K562 (cell line): ENCODE data around the gene SIGLEC14. TPM values are rescaled to one million over a fixed set of nuclear protein-coding genes. Genes with fewer than 3 reads are reported as not detected.

ENCODE experiments used
- CCNT2 ChIP-seq: IDR thresholded peaks from 2 replicates; pipeline ENCODE4 v1.6.1; 2011; ENCODE audit warnings: borderline replicate concordance, low read depth, mild to moderate bottlenecking, moderate library complexity, mixed read lengths, low read length; ENCODE audit not compliant: insufficient read length; ENCODE audit errors: extremely low read depth
- DACH1 ChIP-seq: fragments of 450-650 bp; IDR thresholded peaks from 2 replicates; pipeline ENCODE4 v1.6.1; 2018; ENCODE audit not compliant: partially characterized antibody
- ESRRA ChIP-seq: fragments of 450-650 bp; IDR thresholded peaks from 2 replicates; pipeline ENCODE4 v1.6.1; 2014; ENCODE audit warnings: low read depth, mild to moderate bottlenecking, moderate library complexity, borderline replicate concordance
- FOXJ3 ChIP-seq: sonication (generic); formaldehyde crosslinking; IDR thresholded peaks from 2 replicates; pipeline ENCODE4 v1.4.0; 2020; ENCODE audit warnings: mild to moderate bottlenecking, missing genetic modification reagents
- GATA2 ChIP-seq: sonication (generic); formaldehyde crosslinking; IDR thresholded peaks from 2 replicates; pipeline ENCODE4 v1.4.0; 2020; ENCODE audit warnings: mild to moderate bottlenecking, missing genetic modification reagents
- HDAC3 ChIP-seq: fragments of 450-650 bp; IDR thresholded peaks from 2 replicates; pipeline ENCODE4 v1.6.1; 2018; ENCODE audit warnings: borderline replicate concordance, mild to moderate bottlenecking, moderate library complexity; ENCODE audit not compliant: partially characterized antibody
- MTA2 ChIP-seq: fragments of 450-650 bp; IDR thresholded peaks from 2 replicates; pipeline ENCODE4 v1.6.1; 2016; ENCODE audit warnings: low read depth
- RB1 ChIP-seq: fragments of 450-650 bp; IDR thresholded peaks from 2 replicates; pipeline ENCODE4 v1.6.1; 2017; ENCODE audit warnings: low read depth, mild to moderate bottlenecking
- RFX1 ChIP-seq: fragments of 450-650 bp; IDR thresholded peaks from 2 replicates; pipeline ENCODE4 v1.6.1; 2016; ENCODE audit warnings: mild to moderate bottlenecking, moderate library complexity
- TOE1 ChIP-seq, 2 experiments: fragments of 450-650 bp in 1 of 2; sonication (generic) in 1 of 2; formaldehyde crosslinking in 1 of 2; IDR thresholded peaks; 2 replicates each; pipeline versions ENCODE4 v1.7.1 to v1.8.0; 2016 to 2022; ENCODE audit warnings: borderline replicate concordance in 2 of 2, mild to moderate bottlenecking in 2 of 2, antibody characterized with exemption in 1 of 2, inconsistent platforms in 1 of 2, low read depth in 1 of 2, missing genetic modification reagents in 1 of 2, moderate library complexity in 1 of 2
- ZNF12 ChIP-seq: sonication (generic); formaldehyde crosslinking; IDR thresholded peaks from 2 replicates; pipeline ENCODE4 v1.4.0; 2020; ENCODE audit warnings: mild to moderate bottlenecking, missing genetic modification reagents
- ZNF143 ChIP-seq: sonication (generic); formaldehyde crosslinking; IDR thresholded peaks from 2 replicates; pipeline ENCODE4 v1.9.0; 2022; ENCODE audit warnings: mild to moderate bottlenecking, missing genetic modification reagents
- ZNF785 ChIP-seq: fragments of 250-450 bp; sonication (Bioruptor Pico); IDR thresholded peaks from 2 replicates; pipeline ENCODE4 v1.4.0; 2020; ENCODE audit warnings: mild to moderate bottlenecking
- polyA plus RNA-seq, 8 experiments: library from polyadenylated mRNA; depleted of rRNA in 4 of 8; stranded (reverse) in 5 of 8; unstranded in 3 of 8; fragments of >200 nt; fragmentation: Nextera tagmentation in 2 of 8; fragmentation: Illumina TruSeq in 1 of 8; extraction: Ambion mirVana in 2 of 8; extraction: Trizol in 1 of 8; gene quantifications; 2 replicates each; pipeline versions ENCODE4 v1.2.1 to v1.2.3, GENCODE V29; 2011 to 2014; ENCODE audit warnings: inconsistent platforms in 1 of 8, missing spikeins in 1 of 8
- total RNA-seq, 7 experiments: library from RNA; depleted of rRNA in 6 of 7; stranded (reverse); fragments of >200 nt in 6 of 7; fragmentation: Illumina TruSeq in 2 of 7; extraction: Trizol in 2 of 7; gene quantifications; 2 replicates each; pipeline versions ENCODE4 v1.2.1 to v1.2.3, GENCODE V29; 2011 to 2021; ENCODE audit warnings: low replicate concordance in 1 of 7
- TF ChIP-seq, protein P1 (sequence below): fragments of 250-450 bp; sonication (Bioruptor Pico); IDR thresholded peaks from 2 replicates; pipeline ENCODE4 v1.4.0; 2020; ENCODE audit warnings: mild to moderate bottlenecking
- TF ChIP-seq, protein P2 (sequence below): conservative IDR thresholded peaks from 2 replicates; pipeline ENCODE4 v1.6.1; 2011; ENCODE audit warnings: low read depth, mild to moderate bottlenecking, low read length; ENCODE audit not compliant: control insufficient read depth
- TF ChIP-seq, protein P3 (sequence below): fragments of 200-800 bp; sonication (Bioruptor generic); IDR thresholded peaks from 2 replicates; pipeline ENCODE4 v1.6.1; 2017; ENCODE audit warnings: missing genetic modification characterization, missing compliant biosample characterization
- TF ChIP-seq, protein P4 (sequence below), 2 experiments: fragments of 450-650 bp; conservative IDR thresholded peaks; 2 replicates each; pipeline ENCODE4 v1.6.1; 2017; ENCODE audit warnings: mild to moderate bottlenecking in 2 of 2, moderate library complexity in 2 of 2
- TF ChIP-seq, protein P5 (sequence below): IDR thresholded peaks from 2 replicates; pipeline ENCODE4 v1.6.1; 2014; ENCODE audit warnings: antibody characterized with exemption

Gene SIGLEC14
- total and polyA plus RNA-seq, 9 of the 15 experiments (the other 6 are each of a cell fraction or from before 2014, with no cell fraction given), result not detected

DNA sequence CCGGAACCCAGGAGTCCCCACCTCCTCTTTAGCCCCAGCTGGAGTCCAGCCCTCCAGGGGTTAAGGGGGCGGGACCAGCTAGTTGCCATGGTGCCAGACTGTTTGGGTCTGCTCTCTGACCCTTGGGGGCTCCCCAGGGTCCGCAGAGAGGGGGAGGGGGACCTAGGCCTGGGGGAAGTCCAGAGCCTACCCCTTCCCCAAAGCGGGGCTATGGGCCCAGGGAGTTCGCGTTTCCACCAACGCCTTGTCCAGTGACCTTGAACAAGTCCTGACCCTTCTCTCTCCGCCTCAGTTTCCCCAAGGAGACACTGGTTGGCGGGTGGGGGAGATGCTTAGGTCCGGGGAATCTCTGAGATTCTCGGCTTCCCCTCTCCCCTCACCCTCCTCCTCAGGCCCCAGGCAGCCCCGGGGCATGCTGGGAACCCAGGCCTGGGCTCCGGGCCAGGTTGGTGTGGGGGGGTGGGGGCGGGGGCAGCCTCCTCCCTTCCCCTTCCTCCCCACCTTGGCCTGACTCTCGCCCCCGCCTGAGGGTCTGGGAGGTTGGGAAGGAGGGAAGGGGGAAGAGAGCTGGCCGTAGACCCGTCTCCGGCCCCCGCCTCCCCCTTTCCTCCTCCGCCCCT is 43.9 kb upstream of the SIGLEC14 start (continued):
- TF ChIP-seq TOE1 (IDR thresholded peaks at IDR 0.05; ENCODE audit: borderline replicate concordance), result no peak
- no peak for TF ChIP-seq TOE1 (CRISPR knock-in tag; IDR thresholded peaks at IDR 0.05; ENCODE audit: borderline replicate concordance, low read depth)
- peak; percentile 77 for TF ChIP-seq ESRRA
- peak; percentile 44; the same call in 1 of the 2 replicates for TF ChIP-seq RB1
- TF ChIP-seq CCNT2, result peak; percentile 24
- 0 out of 2 replicates have a peak, but pooled peaks have one; percentile 58 for TF ChIP-seq ZNF12 (CRISPR knock-in tag)
- TF ChIP-seq HDAC3, result peak; percentile 75
- TF ChIP-seq GATA2 (CRISPR knock-in tag), result no peak
- TF ChIP-seq, protein P1, sequence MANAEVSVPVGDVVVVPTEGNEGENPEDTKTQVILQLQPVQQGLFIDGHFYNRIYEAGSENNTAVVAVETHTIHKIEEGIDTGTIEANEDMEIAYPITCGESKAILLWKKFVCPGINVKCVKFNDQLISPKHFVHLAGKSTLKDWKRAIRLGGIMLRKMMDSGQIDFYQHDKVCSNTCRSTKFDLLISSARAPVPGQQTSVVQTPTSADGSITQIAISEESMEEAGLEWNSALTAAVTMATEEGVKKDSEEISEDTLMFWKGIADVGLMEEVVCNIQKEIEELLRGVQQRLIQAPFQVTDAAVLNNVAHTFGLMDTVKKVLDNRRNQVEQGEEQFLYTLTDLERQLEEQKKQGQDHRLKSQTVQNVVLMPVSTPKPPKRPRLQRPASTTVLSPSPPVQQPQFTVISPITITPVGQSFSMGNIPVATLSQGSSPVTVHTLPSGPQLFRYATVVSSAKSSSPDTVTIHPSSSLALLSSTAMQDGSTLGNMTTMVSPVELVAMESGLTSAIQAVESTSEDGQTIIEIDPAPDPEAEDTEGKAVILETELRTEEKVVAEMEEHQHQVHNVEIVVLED (CRISPR knock-in tag), result no peak
- TF ChIP-seq ZNF143 (CRISPR knock-in tag), result peak; percentile 76
- no peak for TF ChIP-seq ZNF785 (CRISPR knock-in tag)
- TF ChIP-seq, protein P2, sequence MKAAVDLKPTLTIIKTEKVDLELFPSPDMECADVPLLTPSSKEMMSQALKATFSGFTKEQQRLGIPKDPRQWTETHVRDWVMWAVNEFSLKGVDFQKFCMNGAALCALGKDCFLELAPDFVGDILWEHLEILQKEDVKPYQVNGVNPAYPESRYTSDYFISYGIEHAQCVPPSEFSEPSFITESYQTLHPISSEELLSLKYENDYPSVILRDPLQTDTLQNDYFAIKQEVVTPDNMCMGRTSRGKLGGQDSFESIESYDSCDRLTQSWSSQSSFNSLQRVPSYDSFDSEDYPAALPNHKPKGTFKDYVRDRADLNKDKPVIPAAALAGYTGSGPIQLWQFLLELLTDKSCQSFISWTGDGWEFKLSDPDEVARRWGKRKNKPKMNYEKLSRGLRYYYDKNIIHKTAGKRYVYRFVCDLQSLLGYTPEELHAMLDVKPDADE, result peak; percentile 43; the same call in 1 of the 2 replicates
- peak; percentile 68 for TF ChIP-seq FOXJ3
- TF ChIP-seq RFX1, result peak; percentile 89
- TF ChIP-seq DACH1, result peak; percentile 56
- TF ChIP-seq, protein P3, sequence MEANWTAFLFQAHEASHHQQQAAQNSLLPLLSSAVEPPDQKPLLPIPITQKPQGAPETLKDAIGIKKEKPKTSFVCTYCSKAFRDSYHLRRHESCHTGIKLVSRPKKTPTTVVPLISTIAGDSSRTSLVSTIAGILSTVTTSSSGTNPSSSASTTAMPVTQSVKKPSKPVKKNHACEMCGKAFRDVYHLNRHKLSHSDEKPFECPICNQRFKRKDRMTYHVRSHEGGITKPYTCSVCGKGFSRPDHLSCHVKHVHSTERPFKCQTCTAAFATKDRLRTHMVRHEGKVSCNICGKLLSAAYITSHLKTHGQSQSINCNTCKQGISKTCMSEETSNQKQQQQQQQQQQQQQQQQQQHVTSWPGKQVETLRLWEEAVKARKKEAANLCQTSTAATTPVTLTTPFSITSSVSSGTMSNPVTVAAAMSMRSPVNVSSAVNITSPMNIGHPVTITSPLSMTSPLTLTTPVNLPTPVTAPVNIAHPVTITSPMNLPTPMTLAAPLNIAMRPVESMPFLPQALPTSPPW (CRISPR knock-in tag), result peak; percentile 97
- TF ChIP-seq, protein P4, sequence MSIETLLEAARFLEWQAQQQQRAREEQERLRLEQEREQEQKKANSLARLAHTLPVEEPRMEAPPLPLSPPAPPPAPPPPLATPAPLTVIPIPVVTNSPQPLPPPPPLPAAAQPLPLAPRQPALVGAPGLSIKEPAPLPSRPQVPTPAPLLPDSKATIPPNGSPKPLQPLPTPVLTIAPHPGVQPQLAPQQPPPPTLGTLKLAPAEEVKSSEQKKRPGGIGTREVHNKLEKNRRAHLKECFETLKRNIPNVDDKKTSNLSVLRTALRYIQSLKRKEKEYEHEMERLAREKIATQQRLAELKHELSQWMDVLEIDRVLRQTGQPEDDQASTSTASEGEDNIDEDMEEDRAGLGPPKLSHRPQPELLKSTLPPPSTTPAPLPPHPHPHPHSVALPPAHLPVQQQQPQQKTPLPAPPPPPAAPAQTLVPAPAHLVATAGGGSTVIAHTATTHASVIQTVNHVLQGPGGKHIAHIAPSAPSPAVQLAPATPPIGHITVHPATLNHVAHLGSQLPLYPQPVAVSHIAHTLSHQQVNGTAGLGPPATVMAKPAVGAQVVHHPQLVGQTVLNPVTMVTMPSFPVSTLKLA (conservative IDR thresholded peaks at IDR 0.05), result peak in 1 of 2 experiments; percentile 44; a peak in 1 of 4 replicates
- TF ChIP-seq, protein P5, sequence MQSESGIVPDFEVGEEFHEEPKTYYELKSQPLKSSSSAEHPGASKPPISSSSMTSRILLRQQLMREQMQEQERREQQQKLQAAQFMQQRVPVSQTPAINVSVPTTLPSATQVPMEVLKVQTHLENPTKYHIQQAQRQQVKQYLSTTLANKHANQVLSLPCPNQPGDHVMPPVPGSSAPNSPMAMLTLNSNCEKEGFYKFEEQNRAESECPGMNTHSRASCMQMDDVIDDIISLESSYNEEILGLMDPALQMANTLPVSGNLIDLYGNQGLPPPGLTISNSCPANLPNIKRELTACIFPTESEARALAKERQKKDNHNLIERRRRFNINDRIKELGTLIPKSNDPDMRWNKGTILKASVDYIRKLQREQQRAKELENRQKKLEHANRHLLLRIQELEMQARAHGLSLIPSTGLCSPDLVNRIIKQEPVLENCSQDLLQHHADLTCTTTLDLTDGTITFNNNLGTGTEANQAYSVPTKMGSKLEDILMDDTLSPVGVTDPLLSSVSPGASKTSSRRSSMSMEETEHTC, result no peak
- peak; percentile 16; the same call in 1 of the 2 replicates for TF ChIP-seq MTA2
